ENCODE data around the gene EVI5L. TPM values are rescaled to one million over a fixed set of nuclear protein-coding genes. Genes with fewer than 3 reads are reported as not detected.
A peak's percentile ranks its signal among the peaks of the same experiment; 100 is the strongest.

EVI5L gene
- total and polyA plus RNA-seq, 2 of the 13 experiments (the other 11 are each of a cell fraction or from before 2014, with no cell fraction given): 1.7 to 2.4 TPM

DNA sequence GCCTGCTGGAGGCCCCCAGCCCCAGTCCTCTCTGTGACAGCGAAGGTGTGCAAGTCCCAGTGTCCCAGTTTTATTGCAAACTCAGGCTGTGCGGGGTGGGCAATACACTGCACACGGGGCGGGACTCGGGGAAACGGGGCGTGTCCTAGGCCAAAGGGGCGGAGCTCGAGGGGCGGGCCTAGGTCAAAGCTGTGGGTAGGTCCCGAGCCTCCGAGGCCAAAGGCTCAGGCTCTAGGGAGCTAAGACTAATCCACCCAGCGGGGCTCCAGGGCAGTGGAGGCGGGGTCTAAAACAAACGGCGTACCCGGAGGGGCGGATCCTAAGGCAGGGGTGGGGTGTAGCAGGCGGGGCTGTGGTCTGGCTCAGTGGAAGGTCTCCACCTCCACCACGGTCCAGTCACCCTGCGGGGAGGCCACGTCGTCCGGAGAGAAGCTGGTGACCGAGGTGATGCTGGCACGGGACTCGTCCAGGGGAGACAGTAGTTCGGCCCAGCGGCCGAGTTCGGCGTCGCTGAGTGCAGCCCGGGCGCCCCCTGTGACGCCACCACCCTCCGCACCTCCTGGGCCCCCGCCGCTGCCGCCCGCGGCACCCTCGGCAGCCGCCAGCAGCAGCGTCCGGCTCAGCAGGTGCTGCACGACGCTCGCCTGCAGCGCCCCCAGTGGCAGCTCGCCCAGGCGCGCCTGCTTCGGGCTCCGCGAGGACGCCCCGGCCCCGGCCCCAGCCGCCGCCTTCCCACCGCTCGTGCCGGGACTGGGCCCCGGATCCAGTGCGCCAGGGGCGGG lies 38.8 kb downstream of the EVI5L start (continued):
- TF ChIP-seq, protein P1, sequence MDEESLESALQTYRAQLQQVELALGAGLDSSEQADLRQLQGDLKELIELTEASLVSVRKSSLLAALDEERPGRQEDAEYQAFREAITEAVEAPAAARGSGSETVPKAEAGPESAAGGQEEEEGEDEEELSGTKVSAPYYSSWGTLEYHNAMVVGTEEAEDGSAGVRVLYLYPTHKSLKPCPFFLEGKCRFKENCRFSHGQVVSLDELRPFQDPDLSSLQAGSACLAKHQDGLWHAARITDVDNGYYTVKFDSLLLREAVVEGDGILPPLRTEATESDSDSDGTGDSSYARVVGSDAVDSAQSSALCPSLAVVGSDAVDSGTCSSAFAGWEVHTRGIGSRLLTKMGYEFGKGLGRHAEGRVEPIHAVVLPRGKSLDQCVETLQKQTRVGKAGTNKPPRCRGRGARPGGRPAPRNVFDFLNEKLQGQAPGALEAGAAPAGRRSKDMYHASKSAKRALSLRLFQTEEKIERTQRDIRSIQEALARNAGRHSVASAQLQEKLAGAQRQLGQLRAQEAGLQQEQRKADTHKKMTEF (CRISPR knock-in tag; IDR thresholded peaks at IDR 0.05): peak; percentile 46
- TF ChIP-seq HNRNPK (IDR thresholded peaks at IDR 0.05; ENCODE audit: low read depth, low read length, poor library complexity, severe bottlenecking): no peak
- TF ChIP-seq STAG1 (CRISPR knock-in tag; IDR thresholded peaks at IDR 0.05): peak; percentile 38
- peak; percentile 12; the same call in 1 of the 2 replicates for TF ChIP-seq MAZ (IDR thresholded peaks at IDR 0.05; ENCODE audit: borderline replicate concordance, low read depth, low read length)
- TF ChIP-seq MAZ (CRISPR knock-in tag; IDR thresholded peaks at IDR 0.05; ENCODE audit: low read depth): peak; percentile 64; the same call in 1 of the 2 replicates
- TF ChIP-seq NFYC (CRISPR knock-in tag; IDR thresholded peaks at IDR 0.05): no peak
- peak; percentile 37; the same call in 1 of the 2 replicates for TF ChIP-seq ZNF746 (CRISPR knock-in tag; IDR thresholded peaks at IDR 0.05)
- TF ChIP-seq, protein P2, sequence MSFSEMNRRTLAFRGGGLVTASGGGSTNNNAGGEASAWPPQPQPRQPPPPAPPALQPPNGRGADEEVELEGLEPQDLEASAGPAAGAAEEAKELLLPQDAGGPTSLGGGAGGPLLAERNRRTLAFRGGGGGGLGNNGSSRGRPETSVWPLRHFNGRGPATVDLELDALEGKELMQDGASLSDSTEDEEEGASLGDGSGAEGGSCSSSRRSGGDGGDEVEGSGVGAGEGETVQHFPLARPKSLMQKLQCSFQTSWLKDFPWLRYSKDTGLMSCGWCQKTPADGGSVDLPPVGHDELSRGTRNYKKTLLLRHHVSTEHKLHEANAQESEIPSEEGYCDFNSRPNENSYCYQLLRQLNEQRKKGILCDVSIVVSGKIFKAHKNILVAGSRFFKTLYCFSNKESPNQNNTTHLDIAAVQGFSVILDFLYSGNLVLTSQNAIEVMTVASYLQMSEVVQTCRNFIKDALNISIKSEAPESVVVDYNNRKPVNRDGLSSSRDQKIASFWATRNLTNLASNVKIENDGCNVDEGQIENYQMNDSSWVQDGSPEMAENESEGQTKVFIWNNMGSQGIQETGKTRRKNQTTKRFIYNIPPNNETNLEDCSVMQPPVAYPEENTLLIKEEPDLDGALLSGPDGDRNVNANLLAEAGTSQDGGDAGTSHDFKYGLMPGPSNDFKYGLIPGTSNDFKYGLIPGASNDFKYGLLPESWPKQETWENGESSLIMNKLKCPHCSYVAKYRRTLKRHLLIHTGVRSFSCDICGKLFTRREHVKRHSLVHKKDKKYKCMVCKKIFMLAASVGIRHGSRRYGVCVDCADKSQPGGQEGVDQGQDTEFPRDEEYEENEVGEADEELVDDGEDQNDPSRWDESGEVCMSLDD (CRISPR knock-in tag; IDR thresholded peaks at IDR 0.05; ENCODE audit: borderline replicate concordance): no peak
- no peak for TF ChIP-seq CHCHD3 (CRISPR knock-in tag; IDR thresholded peaks at IDR 0.05)
- peak; percentile 10; the same call in 1 of the 2 replicates for TF ChIP-seq RFXAP (CRISPR knock-in tag; IDR thresholded peaks at IDR 0.05; ENCODE audit: borderline replicate concordance)
- TF ChIP-seq, protein P3, sequence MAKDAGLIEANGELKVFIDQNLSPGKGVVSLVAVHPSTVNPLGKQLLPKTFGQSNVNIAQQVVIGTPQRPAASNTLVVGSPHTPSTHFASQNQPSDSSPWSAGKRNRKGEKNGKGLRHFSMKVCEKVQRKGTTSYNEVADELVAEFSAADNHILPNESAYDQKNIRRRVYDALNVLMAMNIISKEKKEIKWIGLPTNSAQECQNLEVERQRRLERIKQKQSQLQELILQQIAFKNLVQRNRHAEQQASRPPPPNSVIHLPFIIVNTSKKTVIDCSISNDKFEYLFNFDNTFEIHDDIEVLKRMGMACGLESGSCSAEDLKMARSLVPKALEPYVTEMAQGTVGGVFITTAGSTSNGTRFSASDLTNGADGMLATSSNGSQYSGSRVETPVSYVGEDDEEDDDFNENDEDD (CRISPR knock-in tag; IDR thresholded peaks at IDR 0.05; ENCODE audit: borderline replicate concordance): no peak
- TF ChIP-seq ETV5 (CRISPR knock-in tag; IDR thresholded peaks at IDR 0.05; ENCODE audit: borderline replicate concordance): no peak
- TF ChIP-seq, protein P4, sequence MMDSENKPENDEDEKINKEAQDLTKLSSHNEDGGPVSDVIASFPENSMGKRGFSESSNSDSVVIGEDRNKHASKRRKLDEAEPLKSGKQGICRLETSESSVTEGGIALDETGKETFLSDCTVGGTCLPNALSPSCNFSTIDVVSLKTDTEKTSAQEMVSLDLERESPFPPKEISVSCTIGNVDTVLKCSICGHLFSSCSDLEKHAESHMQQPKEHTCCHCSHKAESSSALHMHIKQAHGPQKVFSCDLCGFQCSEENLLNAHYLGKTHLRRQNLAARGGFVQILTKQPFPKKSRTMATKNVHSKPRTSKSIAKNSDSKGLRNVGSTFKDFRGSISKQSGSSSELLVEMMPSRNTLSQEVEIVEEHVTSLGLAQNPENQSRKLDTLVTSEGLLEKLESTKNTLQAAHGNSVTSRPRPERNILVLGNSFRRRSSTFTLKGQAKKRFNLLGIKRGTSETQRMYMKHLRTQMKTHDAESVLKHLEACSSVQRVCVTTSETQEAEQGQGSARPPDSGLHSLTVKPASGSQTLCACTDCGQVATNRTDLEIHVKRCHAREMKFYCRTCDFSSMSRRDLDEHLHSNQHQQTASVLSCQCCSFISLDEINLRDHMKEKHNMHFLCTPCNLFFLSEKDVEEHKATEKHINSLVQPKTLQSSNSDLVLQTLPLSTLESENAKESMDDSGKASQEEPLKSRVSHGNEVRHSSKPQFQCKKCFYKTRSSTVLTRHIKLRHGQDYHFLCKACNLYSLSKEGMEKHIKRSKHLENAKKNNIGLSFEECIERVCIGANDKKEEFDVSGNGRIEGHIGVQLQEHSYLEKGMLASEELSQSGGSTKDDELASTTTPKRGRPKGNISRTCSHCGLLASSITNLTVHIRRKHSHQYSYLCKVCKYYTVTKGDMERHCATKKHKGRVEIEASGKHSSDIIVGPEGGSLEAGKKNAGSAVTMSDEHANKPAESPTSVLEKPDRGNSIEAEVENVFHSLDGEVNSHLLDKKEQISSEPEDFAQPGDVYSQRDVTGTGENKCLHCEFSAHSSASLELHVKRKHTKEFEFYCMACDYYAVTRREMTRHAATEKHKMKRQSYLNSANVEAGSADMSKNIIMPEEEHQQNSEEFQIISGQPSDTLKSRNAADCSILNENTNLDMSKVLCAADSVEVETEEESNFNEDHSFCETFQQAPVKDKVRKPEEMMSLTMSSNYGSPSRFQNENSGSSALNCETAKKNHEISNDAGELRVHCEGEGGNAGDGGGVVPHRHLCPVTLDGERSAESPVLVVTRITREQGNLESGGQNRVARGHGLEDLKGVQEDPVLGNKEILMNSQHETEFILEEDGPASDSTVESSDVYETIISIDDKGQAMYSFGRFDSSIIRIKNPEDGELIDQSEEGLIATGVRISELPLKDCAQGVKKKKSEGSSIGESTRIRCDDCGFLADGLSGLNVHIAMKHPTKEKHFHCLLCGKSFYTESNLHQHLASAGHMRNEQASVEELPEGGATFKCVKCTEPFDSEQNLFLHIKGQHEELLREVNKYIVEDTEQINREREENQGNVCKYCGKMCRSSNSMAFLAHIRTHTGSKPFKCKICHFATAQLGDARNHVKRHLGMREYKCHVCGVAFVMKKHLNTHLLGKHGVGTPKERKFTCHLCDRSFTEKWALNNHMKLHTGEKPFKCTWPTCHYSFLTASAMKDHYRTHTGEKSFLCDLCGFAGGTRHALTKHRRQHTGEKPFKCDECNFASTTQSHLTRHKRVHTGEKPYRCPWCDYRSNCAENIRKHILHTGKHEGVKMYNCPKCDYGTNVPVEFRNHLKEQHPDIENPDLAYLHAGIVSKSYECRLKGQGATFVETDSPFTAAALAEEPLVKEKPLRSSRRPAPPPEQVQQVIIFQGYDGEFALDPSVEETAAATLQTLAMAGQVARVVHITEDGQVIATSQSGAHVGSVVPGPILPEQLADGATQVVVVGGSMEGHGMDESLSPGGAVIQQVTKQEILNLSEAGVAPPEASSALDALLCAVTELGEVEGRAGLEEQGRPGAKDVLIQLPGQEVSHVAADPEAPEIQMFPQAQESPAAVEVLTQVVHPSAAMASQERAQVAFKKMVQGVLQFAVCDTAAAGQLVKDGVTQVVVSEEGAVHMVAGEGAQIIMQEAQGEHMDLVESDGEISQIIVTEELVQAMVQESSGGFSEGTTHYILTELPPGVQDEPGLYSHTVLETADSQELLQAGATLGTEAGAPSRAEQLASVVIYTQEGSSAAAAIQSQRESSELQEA (CRISPR knock-in tag; IDR thresholded peaks at IDR 0.05; ENCODE audit: not compliant biosample characterization): no peak
- TF ChIP-seq GATA4 (IDR thresholded peaks at IDR 0.05; ENCODE audit: borderline replicate concordance, low read depth): peak; percentile 36; the same call in 1 of the 2 replicates
- TF ChIP-seq ARNTL (CRISPR knock-in tag; IDR thresholded peaks at IDR 0.05): no peak
